Erythroblast (primary cell): ENCODE data around the gene EPHB1.

ENCODE experiments used
- GATA1 ChIP-seq: IDR thresholded peaks from 2 replicates; pipeline ENCODE4 v1.6.1; 2011; ENCODE audit warnings: low read depth, mild to moderate bottlenecking, control low read depth, low read length, moderate library complexity
- POLR2A ChIP-seq: IDR thresholded peaks from 2 replicates; pipeline ENCODE4 v1.6.1; 2011; ENCODE audit warnings: mild to moderate bottlenecking, low read length

DNA sequence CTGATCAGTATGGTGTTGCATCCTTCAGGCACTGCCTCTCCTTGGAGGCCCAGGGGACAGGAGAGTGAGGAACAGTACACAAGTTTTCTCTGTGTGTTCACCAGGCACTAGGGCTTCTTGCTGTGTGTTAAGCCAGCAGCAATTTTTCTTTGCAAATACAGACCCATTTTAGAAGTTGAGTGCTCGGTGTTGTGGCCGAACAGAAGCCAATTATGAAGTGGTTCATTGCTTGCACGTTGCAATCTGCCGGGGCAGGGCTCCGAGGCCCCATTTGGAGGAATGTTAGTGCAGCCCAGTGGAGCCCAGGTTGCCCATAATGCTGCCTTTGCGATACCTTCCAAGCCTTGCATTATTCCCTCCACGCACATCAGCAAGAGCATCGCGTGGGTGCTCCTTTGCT lies 51.0 kb downstream of the EPHB1 start:
- TF ChIP-seq POLR2A (no peak), GATA1 (no peak)
